AG09309 (cell line): ENCODE data around the gene PTBP1.

ENCODE experiments used
- DNase-seq: peaks from one replicate; pipeline ENCODE4 v3.0.0-alpha.2; 2010; ENCODE audit warnings: low read depth
- H3K4me3 ChIP-seq: 2 replicates; pipeline ENCODE4 v1.5.1; 2011; ENCODE audit warnings: mild to moderate bottlenecking, low read depth, low read length, moderate library complexity; ENCODE audit not compliant: control insufficient read depth
- CTCF ChIP-seq: IDR thresholded peaks from 2 replicates; pipeline ENCODE4 v1.5.1; 2011; ENCODE audit warnings: mild to moderate bottlenecking, low read depth, low read length, inconsistent platforms; ENCODE audit not compliant: insufficient read depth, control insufficient read depth; ENCODE audit errors: missing control alignments

The PTBP1 gene

GRCh38 chr19:752652-753517 is 44.4 kb upstream of the PTBP1 start:
- peak; percentile 60 for DNase-seq
- H3K4me3 ChIP-seq, result no peak overlapping the region
- no peak for TF ChIP-seq CTCF

GRCh38 chr19:754530-754929 is 42.7 kb upstream of the PTBP1 start:
- no peak for DNase-seq
- H3K4me3 ChIP-seq, result no peak overlapping the region
- no peak for TF ChIP-seq CTCF

DNA sequence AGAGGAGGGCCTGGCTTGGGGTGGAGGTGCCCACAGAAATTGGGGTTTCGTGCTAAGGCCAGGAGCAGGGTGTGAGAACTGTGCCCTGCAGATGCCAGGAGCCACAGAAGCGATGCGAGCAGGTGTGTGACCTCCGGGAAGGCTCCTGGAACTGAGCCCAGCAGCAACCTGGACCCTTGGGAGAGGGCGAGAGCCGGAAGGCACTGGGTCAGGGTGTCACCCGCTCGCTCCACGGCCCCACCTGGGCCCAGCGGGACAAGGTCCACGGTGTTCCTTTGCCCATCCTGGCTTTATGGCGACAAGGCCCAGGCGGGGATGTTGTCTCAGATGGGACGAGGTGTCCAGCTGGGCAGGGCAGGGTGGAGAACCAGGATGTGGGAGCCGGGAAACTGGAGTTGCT is 42.2 kb upstream of the PTBP1 start:
- no peak for DNase-seq
- no peak overlapping the region for H3K4me3 ChIP-seq
- TF ChIP-seq CTCF, result no peak

GRCh38 chr19:756236-756635 is 41.0 kb upstream of the PTBP1 start:
- H3K4me3 ChIP-seq, result no peak overlapping the region
- no peak for TF ChIP-seq CTCF
- DNase-seq, result no peak

GRCh38 chr19:756821-757688 is 40.2 kb upstream of the PTBP1 start:
- H3K4me3 ChIP-seq, result no peak overlapping the region
- DNase-seq, result no peak
- TF ChIP-seq CTCF, result no peak

DNA sequence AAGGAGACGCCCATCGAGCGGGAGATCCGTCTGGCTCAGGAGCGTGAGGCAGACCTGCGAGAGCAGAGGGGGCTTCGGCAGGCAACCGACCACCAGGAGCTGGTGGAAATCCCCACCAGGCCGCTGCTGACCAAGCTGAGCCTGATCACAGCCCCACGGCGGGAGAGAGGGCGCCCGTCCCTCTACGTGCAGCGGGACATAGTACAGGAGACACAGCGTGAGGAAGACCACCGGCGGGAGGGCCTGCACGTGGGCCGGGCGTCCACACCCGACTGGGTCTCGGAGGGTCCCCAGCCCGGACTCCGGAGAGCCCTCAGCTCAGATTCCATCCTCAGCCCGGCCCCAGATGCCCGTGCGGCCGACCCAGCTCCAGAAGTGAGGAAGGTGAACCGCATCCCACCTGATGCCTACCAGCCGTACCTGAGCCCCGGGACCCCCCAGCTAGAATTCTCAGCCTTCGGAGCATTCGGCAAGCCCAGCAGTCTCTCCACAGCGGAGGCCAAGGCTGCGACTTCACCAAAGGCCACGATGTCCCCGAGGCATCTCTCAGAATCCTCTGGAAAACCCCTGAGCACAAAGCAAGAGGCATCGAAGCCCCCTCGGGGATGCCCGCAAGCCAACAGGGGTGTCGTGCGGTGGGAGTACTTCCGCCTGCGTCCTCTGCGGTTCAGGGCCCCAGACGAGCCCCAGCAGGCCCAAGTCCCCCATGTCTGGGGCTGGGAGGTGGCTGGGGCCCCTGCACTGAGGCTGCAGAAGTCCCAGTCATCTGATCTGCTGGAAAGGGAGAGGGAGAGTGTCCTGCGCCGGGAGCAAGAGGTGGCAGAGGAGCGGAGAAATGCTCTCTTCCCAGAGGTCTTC is 39.2 kb upstream of the PTBP1 start:
- DNase-seq, result no peak
- no peak for TF ChIP-seq CTCF
- H3K4me3 ChIP-seq, result no peak overlapping the region
